SU-DHL-6 (cell line): Measurements from ENCODE around the gene TRIM7.
A peak's percentile ranks its signal among the peaks of the same experiment; 100 is the strongest.

ENCODE experiments used
- H2AFZ ChIP-seq: fragments of 200-600 bp; sonication (generic); 2 replicates; pipeline ENCODE4 v1.6.1; 2014; ENCODE audit warnings: low read depth, mild to moderate bottlenecking, moderate library complexity, mixed read lengths, antibody characterized with exemption, low read length; ENCODE audit not compliant: severe bottlenecking
- H3F3A ChIP-seq: fragments of 200-600 bp; shearing (Covaris generic); 2 replicates; pipeline ENCODE4 v1.6.0; 2016; ENCODE audit warnings: antibody characterized with exemption, mild to moderate bottlenecking; ENCODE audit not compliant: insufficient read depth
- H3K27ac ChIP-seq: fragments of 200-600 bp; sonication (generic); 2 replicates; pipeline ENCODE4 v1.5.1; 2016; ENCODE audit warnings: low read depth, mild to moderate bottlenecking, low read length, moderate library complexity, mixed read lengths
- H3K27me3 ChIP-seq: fragments of 200-600 bp; sonication (generic), shearing (Covaris generic); 2 replicates; pipeline ENCODE4 v1.6.0; 2014; ENCODE audit warnings: mild to moderate bottlenecking, low read length
- H3K36me3 ChIP-seq: fragments of 200-600 bp; sonication (generic); 2 replicates; pipeline ENCODE4 v1.6.1; 2014; ENCODE audit warnings: mild to moderate bottlenecking, low read length, mixed read lengths
- H3K4me2 ChIP-seq: fragments of 300-600, 200-600 bp; shearing (Covaris generic), sonication (generic); 2 replicates; pipeline ENCODE4 v1.6.0; 2014; ENCODE audit warnings: low read length, low read depth, mild to moderate bottlenecking; ENCODE audit not compliant: poor library complexity, severe bottlenecking
- H3K4me3 ChIP-seq: fragments of 200-600 bp; sonication (generic); 2 replicates; pipeline ENCODE4 v1.5.1; 2014; ENCODE audit warnings: antibody characterized with exemption, low read length, mild to moderate bottlenecking, mixed read lengths; ENCODE audit not compliant: insufficient read depth, poor library complexity, severe bottlenecking
- H3K79me2 ChIP-seq: fragments of 200-600 bp; sonication (generic); 2 replicates; pipeline ENCODE4 v1.6.1; 2014; ENCODE audit warnings: mild to moderate bottlenecking, low read length, moderate library complexity; ENCODE audit not compliant: insufficient read depth
- H3K9ac ChIP-seq: fragments of 200-600 bp; sonication (generic); 2 replicates; pipeline ENCODE4 v1.7.0; 2014; ENCODE audit warnings: mild to moderate bottlenecking, low read length
- H3K9me2 ChIP-seq: fragments of 200-600 bp; sonication (generic); replicated peaks from 2 replicates; pipeline ENCODE4 v1.6.1; 2014; ENCODE audit warnings: low read length; ENCODE audit not compliant: insufficient read depth
- H3K9me3 ChIP-seq: fragments of 200-600 bp; sonication (generic); 2 replicates; pipeline ENCODE4 v1.6.1; 2014; ENCODE audit warnings: low read length, mixed read lengths; ENCODE audit not compliant: insufficient read depth
- H4K20me1 ChIP-seq: fragments of 200-600 bp; sonication (generic); 2 replicates; pipeline ENCODE4 v1.6.1; 2014; ENCODE audit warnings: low read depth, mild to moderate bottlenecking, antibody characterized with exemption, low read length, moderate library complexity, mixed read lengths
- EZH2phosphoT487 ChIP-seq: fragments of 200-600 bp; sonication (generic), shearing (Covaris generic); conservative IDR thresholded peaks from 2 replicates; pipeline ENCODE4 v1.6.1; 2018; ENCODE audit warnings: mild to moderate bottlenecking, antibody characterized with exemption, low read length, moderate library complexity, mixed read lengths
- TF ChIP-seq, protein P1 (sequence below): fragments of 200-600 bp; sonication (generic); IDR thresholded peaks from one replicate; pipeline ENCODE4 v1.5.1; 2017; ENCODE audit warnings: antibody characterized with exemption, mild to moderate bottlenecking, low read length, moderate library complexity; ENCODE audit not compliant: insufficient read depth, poor library complexity, severe bottlenecking

The TRIM7 gene

DNA sequence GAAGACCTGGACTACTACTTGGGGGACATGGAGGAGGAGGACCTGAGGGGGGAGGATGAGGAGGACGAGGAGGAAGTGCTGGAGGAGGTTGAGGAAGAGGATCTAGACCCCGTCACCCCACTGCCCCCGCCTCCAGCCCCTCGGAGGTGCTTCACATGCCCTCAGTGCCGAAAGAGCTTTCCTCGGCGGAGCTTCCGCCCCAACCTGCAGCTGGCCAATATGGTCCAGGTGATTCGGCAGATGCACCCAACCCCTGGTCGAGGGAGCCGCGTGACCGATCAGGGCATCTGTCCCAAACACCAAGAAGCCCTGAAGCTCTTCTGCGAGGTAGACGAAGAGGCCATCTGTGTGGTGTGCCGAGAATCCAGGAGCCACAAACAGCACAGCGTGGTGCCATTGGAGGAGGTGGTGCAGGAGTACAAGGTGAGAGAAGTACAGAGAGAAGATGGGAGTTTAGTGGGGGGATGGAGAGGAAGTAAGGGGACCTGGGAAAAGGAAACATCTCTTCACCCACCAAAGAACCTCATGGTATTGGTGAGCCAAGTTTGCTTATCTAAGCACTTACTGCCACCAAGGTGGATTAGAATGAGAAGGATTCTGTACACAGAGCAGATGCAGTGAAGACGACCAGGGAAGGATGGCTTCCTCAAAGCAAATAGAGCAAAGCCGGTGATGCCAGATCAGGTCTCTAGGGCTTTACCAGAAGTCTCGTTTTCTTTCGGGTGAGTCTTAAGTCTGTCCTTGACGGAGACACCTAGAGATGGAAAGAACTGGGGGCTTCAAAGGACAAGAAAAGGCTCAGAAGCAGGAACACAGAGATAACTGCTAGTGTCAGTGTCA lies 19.6 kb upstream of the TRIM7 start:
- H3K9me3 ChIP-seq = no peaks in the 10 kb centered on the region
- TF ChIP-seq, protein P1, sequence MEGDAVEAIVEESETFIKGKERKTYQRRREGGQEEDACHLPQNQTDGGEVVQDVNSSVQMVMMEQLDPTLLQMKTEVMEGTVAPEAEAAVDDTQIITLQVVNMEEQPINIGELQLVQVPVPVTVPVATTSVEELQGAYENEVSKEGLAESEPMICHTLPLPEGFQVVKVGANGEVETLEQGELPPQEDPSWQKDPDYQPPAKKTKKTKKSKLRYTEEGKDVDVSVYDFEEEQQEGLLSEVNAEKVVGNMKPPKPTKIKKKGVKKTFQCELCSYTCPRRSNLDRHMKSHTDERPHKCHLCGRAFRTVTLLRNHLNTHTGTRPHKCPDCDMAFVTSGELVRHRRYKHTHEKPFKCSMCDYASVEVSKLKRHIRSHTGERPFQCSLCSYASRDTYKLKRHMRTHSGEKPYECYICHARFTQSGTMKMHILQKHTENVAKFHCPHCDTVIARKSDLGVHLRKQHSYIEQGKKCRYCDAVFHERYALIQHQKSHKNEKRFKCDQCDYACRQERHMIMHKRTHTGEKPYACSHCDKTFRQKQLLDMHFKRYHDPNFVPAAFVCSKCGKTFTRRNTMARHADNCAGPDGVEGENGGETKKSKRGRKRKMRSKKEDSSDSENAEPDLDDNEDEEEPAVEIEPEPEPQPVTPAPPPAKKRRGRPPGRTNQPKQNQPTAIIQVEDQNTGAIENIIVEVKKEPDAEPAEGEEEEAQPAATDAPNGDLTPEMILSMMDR = no peak
- TF ChIP-seq EZH2phosphoT487 = no peak
- peak overlapping the region; percentile 98 for H3K4me2 ChIP-seq
- H3F3A ChIP-seq = peaks cover 39% of the 10 kb centered on the region
- H3K9ac ChIP-seq = peak overlapping the region; percentile 80
- no peaks in the 10 kb centered on the region for H4K20me1 ChIP-seq
- peak overlapping the region; percentile 38 for H2AFZ ChIP-seq
- H3K27ac ChIP-seq = peak overlapping the region; percentile 95
- no peaks in the 10 kb centered on the region for H3K9me2 ChIP-seq
- H3K79me2 ChIP-seq = peaks cover 30% of the 10 kb centered on the region
- H3K36me3 ChIP-seq = no peaks in the 10 kb centered on the region
- H3K4me3 ChIP-seq = peak overlapping the region; percentile 94
- H3K27me3 ChIP-seq = no peaks in the 10 kb centered on the region

DNA sequence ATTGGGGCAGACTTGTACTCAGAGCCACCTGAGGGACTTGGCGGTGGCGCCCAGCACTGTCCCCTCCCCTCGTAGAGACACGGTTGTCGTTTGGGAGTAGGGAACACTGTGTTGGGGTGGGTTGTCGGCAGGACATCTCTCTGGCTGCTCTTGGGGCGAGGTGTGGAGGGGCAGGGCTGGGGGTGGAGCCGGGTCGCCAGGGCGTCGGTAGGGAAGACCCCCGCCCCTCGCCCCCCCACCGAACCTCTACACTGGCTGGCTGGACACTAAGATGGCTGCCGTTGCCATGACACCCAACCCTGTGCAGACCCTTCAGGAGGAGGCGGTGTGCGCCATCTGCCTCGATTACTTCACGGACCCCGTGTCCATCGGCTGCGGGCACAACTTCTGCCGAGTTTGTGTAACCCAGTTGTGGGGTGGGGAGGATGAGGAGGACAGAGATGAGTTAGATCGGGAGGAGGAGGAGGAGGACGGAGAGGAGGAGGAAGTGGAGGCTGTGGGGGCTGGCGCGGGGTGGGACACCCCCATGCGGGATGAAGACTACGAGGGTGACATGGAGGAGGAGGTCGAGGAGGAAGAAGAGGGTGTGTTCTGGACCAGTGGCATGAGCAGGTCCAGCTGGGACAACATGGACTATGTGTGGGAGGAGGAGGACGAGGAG lies 18.9 kb upstream of the TRIM7 start:
- Histone ChIP-seq H2AFZ (peak overlapping the region; percentile 38), H4K20me1 (no peaks in the 10 kb centered on the region), H3K4me3 (peak overlapping the region; percentile 94), H3K9ac (peak overlapping the region; percentile 80), H3K9me2 (no peaks in the 10 kb centered on the region), H3K79me2 (peaks cover 24% of the 10 kb centered on the region), H3K4me2 (peak overlapping the region; percentile 98), H3F3A (peaks cover 39% of the 10 kb centered on the region), H3K27ac (peak overlapping the region; percentile 95), H3K27me3 (no peaks in the 10 kb centered on the region), H3K9me3 (no peaks in the 10 kb centered on the region), H3K36me3 (no peaks in the 10 kb centered on the region)
- TF ChIP-seq, protein P1 = no peak
- TF ChIP-seq EZH2phosphoT487 = no peak

DNA sequence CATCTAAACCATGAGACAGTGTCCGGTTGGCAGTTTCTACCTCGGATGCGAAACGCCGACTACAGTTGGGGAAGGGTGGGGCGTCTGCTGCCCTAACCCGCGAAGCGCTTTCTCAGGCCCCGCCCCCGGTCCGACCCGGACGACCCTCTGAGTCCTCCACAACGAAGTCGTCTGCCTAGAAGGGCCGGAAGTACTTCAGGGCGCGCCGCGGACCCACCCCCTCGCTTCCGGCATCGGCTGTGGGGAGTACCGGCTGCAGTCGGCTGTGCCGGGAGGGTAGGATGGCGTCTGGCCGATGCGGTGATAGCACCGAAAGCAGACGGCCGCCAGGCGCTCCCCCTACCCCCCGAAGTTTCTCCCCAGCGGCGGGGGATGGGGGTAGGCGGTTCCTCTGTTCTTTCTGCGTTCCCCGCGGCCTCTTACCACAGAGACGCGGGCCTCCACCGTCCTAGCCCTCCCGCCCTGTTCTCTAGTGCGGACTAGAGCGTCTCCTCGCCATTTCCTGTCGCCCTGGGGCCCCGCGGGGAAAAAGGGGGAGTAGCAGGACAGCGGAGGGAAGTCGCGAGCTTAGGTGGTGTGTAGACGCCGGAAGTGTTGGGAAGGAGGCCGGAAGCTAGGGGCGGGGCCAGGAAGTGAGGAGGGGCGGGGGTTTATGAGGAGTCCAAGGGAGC lies 18.2 kb upstream of the TRIM7 start, which contains the start of gene TRIM41:
TSS of gene TRIM41 (plus strand) at position 224 of the 671 bp plus-strand sequence. CDS start 719 bp downstream, outside the sequence.
- no peaks in the 10 kb centered on the region for H3K27me3 ChIP-seq
- H3K27ac ChIP-seq = peak within 1 kb of the TSS; percentile 95
- H3K9ac ChIP-seq = peak within 1 kb of the TSS; percentile 80
- H3K4me2 ChIP-seq = peak within 1 kb of the TSS; percentile 98
- peak within 1 kb of the TSS; percentile 94 for H3K4me3 ChIP-seq
- H3K36me3 ChIP-seq = no peaks in the 10 kb centered on the region
- H3F3A ChIP-seq = peaks cover 39% of the 10 kb centered on the region
- H3K9me2 ChIP-seq = no peaks in the 10 kb centered on the region
- H4K20me1 ChIP-seq = no peaks in the 10 kb centered on the region
- TF ChIP-seq, protein P1 = no peak
- TF ChIP-seq EZH2phosphoT487 = no peak
- H3K79me2 ChIP-seq = peaks cover 24% of the 10 kb centered on the region
- no peaks in the 10 kb centered on the region for H3K9me3 ChIP-seq
- peak within 1 kb of the TSS; percentile 75 for H2AFZ ChIP-seq
